ENCODE data around the gene NPPC.
"Not testable (repeated sequence)": the region's sequence is repeated elsewhere in the genome, so short reads cannot be mapped to it uniquely, and the experiment has no call there.

NPPC gene

GRCh38 chr2:231886071-231886681, 40.0 kb downstream of the NPPC start:
- TF ChIP-seq, protein P1, sequence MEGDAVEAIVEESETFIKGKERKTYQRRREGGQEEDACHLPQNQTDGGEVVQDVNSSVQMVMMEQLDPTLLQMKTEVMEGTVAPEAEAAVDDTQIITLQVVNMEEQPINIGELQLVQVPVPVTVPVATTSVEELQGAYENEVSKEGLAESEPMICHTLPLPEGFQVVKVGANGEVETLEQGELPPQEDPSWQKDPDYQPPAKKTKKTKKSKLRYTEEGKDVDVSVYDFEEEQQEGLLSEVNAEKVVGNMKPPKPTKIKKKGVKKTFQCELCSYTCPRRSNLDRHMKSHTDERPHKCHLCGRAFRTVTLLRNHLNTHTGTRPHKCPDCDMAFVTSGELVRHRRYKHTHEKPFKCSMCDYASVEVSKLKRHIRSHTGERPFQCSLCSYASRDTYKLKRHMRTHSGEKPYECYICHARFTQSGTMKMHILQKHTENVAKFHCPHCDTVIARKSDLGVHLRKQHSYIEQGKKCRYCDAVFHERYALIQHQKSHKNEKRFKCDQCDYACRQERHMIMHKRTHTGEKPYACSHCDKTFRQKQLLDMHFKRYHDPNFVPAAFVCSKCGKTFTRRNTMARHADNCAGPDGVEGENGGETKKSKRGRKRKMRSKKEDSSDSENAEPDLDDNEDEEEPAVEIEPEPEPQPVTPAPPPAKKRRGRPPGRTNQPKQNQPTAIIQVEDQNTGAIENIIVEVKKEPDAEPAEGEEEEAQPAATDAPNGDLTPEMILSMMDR (IDR thresholded peaks at IDR 0.05; ENCODE audit: insufficient read depth, missing control alignments): no peak
- no peak for FAIRE-seq
- DNase-seq (ENCODE audit: insufficient read length, low spot score): no peak

DNA sequence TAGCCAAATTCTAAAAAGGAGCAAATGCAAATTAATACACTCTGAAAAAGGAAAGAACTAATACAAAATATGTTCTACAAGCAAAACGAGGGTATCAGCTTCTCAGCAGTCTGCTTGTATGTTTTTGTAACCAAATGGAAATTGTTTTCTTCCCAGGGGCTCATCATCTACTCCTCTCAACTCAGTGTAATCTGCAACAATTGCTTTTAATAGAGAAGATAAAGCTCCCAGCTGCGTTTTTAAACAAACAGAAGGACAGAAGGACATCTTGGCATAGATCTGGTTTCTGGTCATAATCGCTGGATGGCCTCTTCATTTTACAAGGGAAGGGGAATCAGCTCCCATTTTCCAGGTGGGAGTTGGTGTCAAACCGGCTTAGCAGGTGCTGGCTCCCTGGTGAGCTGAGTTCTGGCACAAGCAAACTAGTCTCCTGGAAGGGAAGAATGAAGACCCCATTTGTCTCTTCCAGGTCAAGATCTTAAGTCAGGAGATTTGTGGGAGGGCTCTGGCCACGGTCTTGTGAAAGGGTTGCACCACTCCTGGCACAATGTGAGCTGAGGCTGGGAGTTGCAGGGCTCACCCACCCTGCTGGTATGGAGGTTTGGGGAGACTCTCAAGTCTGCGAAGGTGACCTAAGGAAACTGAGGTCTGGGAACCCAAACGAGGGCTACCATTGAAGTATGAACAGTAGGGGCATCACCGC, 41.6 kb downstream of the NPPC start:
- no peak for DNase-seq (ENCODE audit: insufficient read length, low spot score)

GRCh38 chr2:231883468-231883881, 42.7 kb downstream of the NPPC start:
- no peak for DNase-seq (ENCODE audit: insufficient read length, low spot score)
- TF ChIP-seq, protein P1 (IDR thresholded peaks at IDR 0.05; ENCODE audit: insufficient read depth, missing control alignments): no peak
- FAIRE-seq: no peak

More for the DNA sequence above, 41.6 kb downstream of the NPPC start:
- TF ChIP-seq, protein P1 (IDR thresholded peaks at IDR 0.05; ENCODE audit: insufficient read depth, missing control alignments): no peak
- FAIRE-seq: no peak

DNA sequence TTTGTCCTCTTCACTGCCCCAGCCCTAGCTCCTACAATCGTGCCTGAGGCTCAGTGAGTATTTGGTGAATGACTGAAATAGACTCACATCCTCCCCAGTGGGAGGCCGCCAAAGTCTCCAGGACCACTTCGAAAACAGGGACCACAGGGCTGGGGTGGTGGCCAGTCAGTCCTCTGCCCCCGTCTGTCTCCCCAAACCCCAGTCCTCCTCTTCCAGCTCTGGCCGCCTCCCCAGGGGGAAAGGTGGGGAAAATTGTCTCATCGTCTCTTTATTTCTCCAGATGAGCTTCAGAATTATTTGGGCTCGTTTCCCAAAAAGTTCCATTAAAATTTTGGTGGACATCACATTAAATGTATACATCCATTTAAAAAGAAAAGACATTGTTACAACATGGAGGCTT, 43.5 kb downstream of the NPPC start:
- FAIRE-seq (no peak), DNase-seq (ENCODE audit: insufficient read length, low spot score) (no peak)
- TF ChIP-seq, protein P1 (IDR thresholded peaks at IDR 0.05; ENCODE audit: insufficient read depth, missing control alignments): no peak

DNA sequence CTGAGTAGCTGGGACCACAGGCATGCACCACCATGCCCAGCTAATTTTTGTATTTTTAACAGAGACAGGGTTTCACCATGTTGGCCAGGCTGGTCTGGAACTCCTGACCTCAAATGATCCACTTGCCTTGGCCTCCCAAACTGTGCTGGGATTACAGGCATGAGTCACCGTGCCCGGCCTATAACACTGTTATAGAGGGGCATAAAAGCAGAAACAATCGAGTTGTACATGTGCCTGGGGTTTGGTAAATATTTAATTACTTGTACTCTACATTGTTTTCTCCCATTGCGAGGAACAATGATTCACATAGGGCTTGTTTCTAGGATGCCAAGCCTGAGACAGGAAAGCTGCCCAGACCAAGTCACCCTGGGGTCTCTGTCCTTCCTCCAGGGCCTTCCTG, 45.8 kb downstream of the NPPC start:
- not testable (repeated sequence) for DNase-seq (ENCODE audit: insufficient read length, low spot score); FAIRE-seq

GRCh38 chr2:231879216-231879615, 47.0 kb downstream of the NPPC start:
- TF ChIP-seq, protein P1 (IDR thresholded peaks at IDR 0.05; ENCODE audit: insufficient read depth, missing control alignments): no peak
- FAIRE-seq: no peak
- DNase-seq (ENCODE audit: insufficient read length, low spot score): no peak

- DNase-seq (ENCODE audit: insufficient read length, low spot score): no peak
- no peak for FAIRE-seq
- TF ChIP-seq, protein P1 (IDR thresholded peaks at IDR 0.05; ENCODE audit: insufficient read depth, missing control alignments): no peak
Observed at GRCh38 chr2:231877533-231878456, 48.4 kb downstream of the NPPC start.

Data from D721Med (cell line).